ENCODE measurements around the gene PGF. TPM values are rescaled to one million over a fixed set of nuclear protein-coding genes. Genes with fewer than 3 reads are reported as not detected.

The PGF gene
- total RNA-seq, 2 donors from 2014 or later = 0.35 TPM; not detected in 1

GRCh38 chr14:74983343-74983742, 27.9 kb upstream of the PGF start:
- Mint-ChIP-seq H3K4me3 (no peak overlapping the region), H3K4me1 (ENCODE audit: low read depth) (peaks cover 5% of the 10 kb centered on the region), H3K27me3 (ENCODE audit: low read depth) (no peaks in the 10 kb centered on the region), H3K36me3 (ENCODE audit: insufficient read depth in 2 of 2) (no peaks in the 10 kb centered on the region), H3K27ac (no peak overlapping the region), H3K9me3 (no peaks in the 10 kb centered on the region)
- ATAC-seq (replicated peaks in 1 of 2) (no peak), DNase-seq (no peak)

GRCh38 chr14:74982661-74983060, 27.3 kb upstream of the PGF start:
- no peak overlapping the region for H3K27ac Mint-ChIP-seq
- H3K4me1 Mint-ChIP-seq (ENCODE audit: low read depth) = peaks cover 5% of the 10 kb centered on the region
- H3K27me3 Mint-ChIP-seq (ENCODE audit: low read depth) = no peaks in the 10 kb centered on the region

DNA sequence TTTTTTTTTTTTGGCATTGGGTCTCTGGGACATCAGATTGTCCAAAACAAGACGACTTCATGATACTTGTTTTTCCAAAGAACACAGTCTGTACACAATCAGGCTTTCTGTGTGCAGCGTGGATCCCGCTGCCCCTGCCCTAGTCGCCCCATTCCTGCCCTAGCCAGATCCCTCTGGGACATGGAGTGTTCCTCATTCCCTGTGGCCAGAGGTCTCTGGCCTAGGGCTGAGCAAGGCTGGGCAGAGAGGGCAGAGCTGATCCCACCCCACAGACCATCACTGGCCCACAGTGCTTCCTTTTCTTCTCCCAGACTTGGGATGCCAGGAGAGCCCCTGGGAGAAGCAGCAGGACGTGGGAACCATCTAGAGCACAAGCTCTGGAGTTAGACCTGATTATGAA, 26.4 kb upstream of the PGF start:
- DNase-seq (no peak), ATAC-seq (replicated peaks in 1 of 2) (no peak)
- H3K27ac Mint-ChIP-seq = no peak overlapping the region
- H3K4me3 Mint-ChIP-seq = no peak overlapping the region
- no peaks in the 10 kb centered on the region for H3K27me3 Mint-ChIP-seq (ENCODE audit: low read depth)
- H3K9me3 Mint-ChIP-seq = no peaks in the 10 kb centered on the region
- H3K36me3 Mint-ChIP-seq (ENCODE audit: insufficient read depth in 2 of 2) = no peaks in the 10 kb centered on the region
- H3K4me1 Mint-ChIP-seq (ENCODE audit: low read depth) = peaks cover 5% of the 10 kb centered on the region

More at GRCh38 chr14:74982661-74983060, 27.3 kb upstream of the PGF start:
- ATAC-seq (replicated peaks in 1 of 2) = no peak
- H3K9me3 Mint-ChIP-seq = no peaks in the 10 kb centered on the region
- no peak overlapping the region for H3K4me3 Mint-ChIP-seq
- DNase-seq = no peak
- H3K36me3 Mint-ChIP-seq (ENCODE audit: insufficient read depth in 2 of 2) = no peaks in the 10 kb centered on the region

DNA sequence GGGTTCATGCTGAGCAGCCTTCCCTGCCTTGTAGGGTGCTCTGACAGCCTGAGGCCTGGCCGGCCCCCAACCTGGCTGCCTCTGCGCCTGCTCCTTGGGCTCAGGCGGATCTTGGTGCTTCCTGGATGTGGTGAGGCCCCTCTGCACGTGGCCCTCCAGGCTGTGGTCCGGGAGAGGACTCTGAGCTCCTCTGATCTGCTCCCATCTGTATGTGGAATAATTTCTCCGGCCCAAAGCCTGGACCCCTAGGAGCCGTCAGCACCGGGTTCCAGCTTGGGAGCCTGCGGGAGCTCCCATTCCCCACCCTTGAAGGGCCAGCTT, 26.0 kb upstream of the PGF start:
- Mint-ChIP-seq H3K36me3 (ENCODE audit: insufficient read depth in 2 of 2) (no peaks in the 10 kb centered on the region), H3K27ac (no peak overlapping the region), H3K4me3 (no peak overlapping the region), H3K4me1 (ENCODE audit: low read depth) (peaks cover 5% of the 10 kb centered on the region), H3K9me3 (no peaks in the 10 kb centered on the region), H3K27me3 (ENCODE audit: low read depth) (no peaks in the 10 kb centered on the region)
- DNase-seq (no peak), ATAC-seq (replicated peaks in 1 of 2) (no peak)

- no peaks in the 10 kb centered on the region for H3K27me3 Mint-ChIP-seq (ENCODE audit: low read depth)
These were observed 25.5 kb upstream of the PGF start for GRCh38 chr14:74980731-74981461.

GRCh38 chr14:74980398-74980730, 25.0 kb upstream of the PGF start:
- no peak for DNase-seq
- Mint-ChIP-seq H3K27ac (no peak overlapping the region), H3K4me3 (no peak overlapping the region), H3K36me3 (ENCODE audit: insufficient read depth in 2 of 2) (no peaks in the 10 kb centered on the region), H3K9me3 (no peaks in the 10 kb centered on the region), H3K4me1 (ENCODE audit: low read depth) (peaks cover 5% of the 10 kb centered on the region), H3K27me3 (ENCODE audit: low read depth) (no peaks in the 10 kb centered on the region)
- no peak for ATAC-seq (replicated peaks in 1 of 2)

More at GRCh38 chr14:74980731-74981461, 25.5 kb upstream of the PGF start:
- Mint-ChIP-seq H3K36me3 (ENCODE audit: insufficient read depth in 2 of 2) (no peaks in the 10 kb centered on the region), H3K27ac (no peak overlapping the region), H3K4me3 (no peak overlapping the region), H3K9me3 (no peaks in the 10 kb centered on the region), H3K4me1 (ENCODE audit: low read depth) (peaks cover 5% of the 10 kb centered on the region)
- DNase-seq (no peak), ATAC-seq (replicated peaks in 1 of 2) (no peak)

GRCh38 chr14:74979442-74980397, 24.3 kb upstream of the PGF start:
- H3K4me1 Mint-ChIP-seq (ENCODE audit: low read depth) = peaks cover 5% of the 10 kb centered on the region
- no peaks in the 10 kb centered on the region for H3K36me3 Mint-ChIP-seq (ENCODE audit: insufficient read depth in 2 of 2)
- no peak overlapping the region for H3K4me3 Mint-ChIP-seq
- no peaks in the 10 kb centered on the region for H3K9me3 Mint-ChIP-seq
- ATAC-seq (replicated peaks in 1 of 2) (no peak), DNase-seq (no peak)
- no peaks in the 10 kb centered on the region for H3K27me3 Mint-ChIP-seq (ENCODE audit: low read depth)
- no peak overlapping the region for H3K27ac Mint-ChIP-seq

GRCh38 chr14:74979029-74979428, 23.6 kb upstream of the PGF start:
- no peaks in the 10 kb centered on the region for H3K36me3 Mint-ChIP-seq (ENCODE audit: insufficient read depth in 2 of 2)
- no peaks in the 10 kb centered on the region for H3K27me3 Mint-ChIP-seq (ENCODE audit: low read depth)
- ATAC-seq (replicated peaks in 1 of 2) (no peak), DNase-seq (no peak)
- H3K9me3 Mint-ChIP-seq = no peaks in the 10 kb centered on the region
- H3K4me1 Mint-ChIP-seq (ENCODE audit: low read depth) = peaks cover 5% of the 10 kb centered on the region
- H3K4me3 Mint-ChIP-seq = no peak overlapping the region
- no peak overlapping the region for H3K27ac Mint-ChIP-seq

DNA sequence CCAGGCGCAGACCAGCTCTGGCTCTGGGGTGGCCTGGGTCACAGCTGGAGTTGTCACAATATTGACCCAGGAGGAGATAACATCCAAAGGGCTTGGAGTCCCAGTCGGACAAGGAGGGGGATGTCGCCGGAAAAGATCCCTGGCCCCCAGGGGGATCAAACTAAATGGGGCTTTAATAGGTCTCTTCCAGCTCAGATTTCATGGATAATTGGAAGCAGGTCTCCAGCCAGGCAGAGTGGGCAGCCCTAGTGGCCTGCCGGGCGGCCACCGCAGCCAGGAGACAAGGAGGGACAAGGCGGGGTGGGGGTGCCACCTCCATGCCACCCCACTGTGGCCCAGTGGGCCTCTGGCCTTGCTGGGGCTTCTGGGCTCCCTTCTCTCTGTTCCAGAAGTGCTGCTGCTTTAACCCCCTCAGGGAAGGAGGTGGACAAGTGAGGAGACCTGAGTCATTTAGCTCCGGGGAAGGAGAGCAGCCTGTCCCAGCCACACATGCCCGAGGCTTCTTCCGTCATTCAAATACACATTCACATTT, 23.1 kb upstream of the PGF start:
- H3K36me3 Mint-ChIP-seq (ENCODE audit: insufficient read depth in 2 of 2) = no peaks in the 10 kb centered on the region
- no peak overlapping the region for H3K27ac Mint-ChIP-seq
- no peaks in the 10 kb centered on the region for H3K9me3 Mint-ChIP-seq
- ATAC-seq (replicated peaks in 1 of 2) = no peak
- H3K4me3 Mint-ChIP-seq = no peak overlapping the region
- H3K27me3 Mint-ChIP-seq (ENCODE audit: low read depth) = no peaks in the 10 kb centered on the region
- H3K4me1 Mint-ChIP-seq (ENCODE audit: low read depth) = peaks cover 5% of the 10 kb centered on the region
- no peak for DNase-seq

DNA sequence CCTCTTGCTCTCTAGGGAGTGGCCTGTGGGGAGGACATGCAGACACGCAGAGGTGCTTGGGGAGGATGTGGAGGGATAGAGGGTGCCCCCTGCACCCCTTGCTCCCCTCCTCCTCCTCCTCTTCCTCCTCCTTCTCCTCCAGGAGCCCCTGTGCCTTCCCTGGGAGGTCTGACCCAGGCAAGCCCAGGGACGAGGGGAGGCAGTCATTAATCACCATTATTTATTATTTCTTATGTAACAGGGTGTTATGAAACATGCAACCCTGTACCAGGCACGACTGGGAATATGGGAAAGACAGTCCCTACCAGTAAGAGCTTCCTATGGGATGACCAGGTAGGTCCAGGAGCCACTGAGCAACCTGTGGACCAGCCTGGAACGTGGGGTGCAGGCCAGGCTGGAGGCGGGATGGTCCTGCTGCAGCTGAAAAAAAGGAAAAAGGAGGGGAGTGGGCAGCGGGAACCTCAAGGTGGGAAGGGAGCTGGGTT, 22.5 kb upstream of the PGF start:
- H3K9me3 Mint-ChIP-seq = no peaks in the 10 kb centered on the region
- H3K4me3 Mint-ChIP-seq = no peak overlapping the region
- DNase-seq (no peak), ATAC-seq (replicated peaks in 1 of 2) (no peak)
- H3K27ac Mint-ChIP-seq = no peak overlapping the region
- no peaks in the 10 kb centered on the region for H3K27me3 Mint-ChIP-seq (ENCODE audit: low read depth)
- H3K4me1 Mint-ChIP-seq (ENCODE audit: low read depth) = peaks cover 5% of the 10 kb centered on the region
- H3K36me3 Mint-ChIP-seq (ENCODE audit: insufficient read depth in 2 of 2) = no peaks in the 10 kb centered on the region

GRCh38 chr14:74977164-74977900, 21.9 kb upstream of the PGF start:
- Mint-ChIP-seq H3K27ac (no peak overlapping the region), H3K4me1 (ENCODE audit: low read depth) (peaks cover under 1% of the 10 kb centered on the region), H3K27me3 (ENCODE audit: low read depth) (no peaks in the 10 kb centered on the region), H3K4me3 (no peak overlapping the region), H3K9me3 (no peaks in the 10 kb centered on the region), H3K36me3 (ENCODE audit: insufficient read depth in 2 of 2) (no peaks in the 10 kb centered on the region)
- DNase-seq (no peak), ATAC-seq (replicated peaks in 1 of 2) (no peak)

- DNase-seq (no peak), ATAC-seq (replicated peaks in 1 of 2) (no peak)
- H3K27ac Mint-ChIP-seq = no peak overlapping the region
- H3K4me1 Mint-ChIP-seq (ENCODE audit: low read depth) = no peaks in the 10 kb centered on the region
- no peaks in the 10 kb centered on the region for H3K9me3 Mint-ChIP-seq
- H3K4me3 Mint-ChIP-seq = no peak overlapping the region
- no peaks in the 10 kb centered on the region for H3K27me3 Mint-ChIP-seq (ENCODE audit: low read depth)
- no peaks in the 10 kb centered on the region for H3K36me3 Mint-ChIP-seq (ENCODE audit: insufficient read depth in 2 of 2)
These were observed 21.1 kb upstream of the PGF start for GRCh38 chr14:74976264-74977113.

Measured in activated T-cell treated with anti-CD3 and anti-CD28 coated beads, Interleukin-2, amount 50 U/mL, for 72 hours (primary cell).